EL (cell line): Measurements from ENCODE around the gene KATNAL2.

Experiments
- DNase-seq: peaks from one replicate; pipeline ENCODE4 v3.0.0-alpha.2; 2016

KATNAL2 gene

DNA sequence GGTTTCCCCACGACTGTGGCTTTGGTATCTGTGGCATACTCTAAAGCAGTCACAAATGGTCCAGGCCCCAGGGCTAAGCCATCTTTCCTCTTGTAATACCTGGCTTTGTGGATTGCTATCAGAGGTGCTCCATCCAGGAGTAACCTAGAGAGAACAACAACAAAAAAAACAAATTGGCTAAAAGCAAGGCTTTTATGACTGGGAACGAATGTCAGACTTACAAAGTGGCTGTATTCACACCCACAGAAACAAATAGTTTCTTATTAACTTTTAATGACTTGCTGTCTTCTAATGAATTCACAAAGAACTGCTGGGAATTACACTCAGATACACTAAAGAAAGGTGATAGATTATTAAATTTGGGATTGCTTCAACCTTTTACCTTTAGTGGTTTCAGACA lies 197.8 kb downstream of the KATNAL2 start:
- DNase-seq: no peak

DNA sequence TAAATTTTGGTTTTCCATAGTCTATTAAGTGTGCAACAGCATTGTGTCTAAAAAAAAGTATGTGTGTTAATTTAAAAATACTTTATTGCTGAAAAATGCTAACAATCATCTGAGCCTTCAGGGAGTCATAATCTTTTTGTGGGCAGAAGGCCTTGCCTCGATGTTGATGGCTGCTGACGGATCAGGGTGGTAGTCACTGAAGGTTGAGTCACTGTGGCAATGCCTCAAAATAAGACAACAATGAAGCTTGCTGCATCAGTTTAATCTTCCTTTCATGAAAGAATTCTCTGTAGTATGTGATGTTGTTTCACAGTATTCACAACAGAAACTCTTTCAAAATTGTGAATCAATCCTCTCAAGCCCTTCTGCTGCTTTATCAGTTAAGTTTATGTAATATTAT lies 201.6 kb downstream of the KATNAL2 start:
- no peak for DNase-seq

DNA sequence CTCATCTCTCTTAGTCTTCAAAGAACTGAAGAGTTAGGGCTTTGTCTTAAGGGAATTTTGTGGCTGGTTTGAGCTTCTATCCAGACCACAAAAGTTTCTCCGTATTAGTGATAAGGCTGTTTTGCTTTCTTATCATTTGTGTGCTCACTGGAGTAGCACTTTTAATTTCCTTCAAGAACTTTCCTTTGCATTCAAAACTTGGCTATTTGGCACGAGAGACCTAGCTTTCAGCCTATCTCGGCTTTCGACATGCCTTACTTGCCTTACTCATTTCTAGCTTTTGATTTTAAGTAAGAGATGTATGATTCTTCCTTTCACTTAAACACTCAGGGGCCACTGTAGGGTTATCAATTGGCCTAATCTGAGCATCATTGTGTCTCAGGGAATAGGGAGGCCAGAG lies 203.0 kb downstream of the KATNAL2 start:
- DNase-seq: no peak

DNA sequence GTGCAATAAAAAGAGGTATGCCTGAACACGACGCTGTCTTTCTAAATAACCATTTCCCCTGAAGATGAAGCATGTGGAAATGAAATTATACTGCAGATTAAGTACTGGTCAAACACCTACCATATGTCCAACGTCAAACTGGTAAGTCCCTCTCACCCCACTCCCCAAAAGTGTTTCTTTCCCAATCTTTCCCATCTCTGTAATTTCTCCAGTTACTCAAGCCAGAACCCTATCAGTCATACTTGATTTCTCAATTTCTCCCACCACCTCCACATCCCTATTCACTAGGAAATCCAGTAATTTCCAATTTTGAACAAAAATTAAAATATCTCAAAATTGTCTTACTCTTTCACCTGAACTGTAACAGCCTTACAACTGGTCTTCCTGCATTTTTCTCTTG lies 203.7 kb downstream of the KATNAL2 start:
- no peak for DNase-seq

DNA sequence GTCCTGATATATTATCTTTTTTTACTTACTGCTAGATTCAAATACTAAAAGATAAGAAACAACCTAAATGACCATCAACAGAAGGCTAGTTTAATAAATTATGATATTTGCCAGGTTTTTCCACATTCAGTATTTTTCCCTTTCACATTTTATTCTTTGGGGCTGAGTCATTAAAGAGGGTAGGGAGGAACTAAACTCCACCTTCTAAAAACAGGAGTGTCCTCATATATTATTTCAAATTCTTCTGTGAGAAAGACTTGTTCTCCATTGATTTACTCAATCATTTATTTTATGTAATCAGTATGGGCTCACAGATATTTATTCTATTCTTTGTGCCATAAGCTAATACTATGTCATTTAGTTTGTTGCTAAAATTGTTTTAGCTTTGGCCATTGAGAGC lies 223.9 kb downstream of the KATNAL2 start:
- DNase-seq: no peak

DNA sequence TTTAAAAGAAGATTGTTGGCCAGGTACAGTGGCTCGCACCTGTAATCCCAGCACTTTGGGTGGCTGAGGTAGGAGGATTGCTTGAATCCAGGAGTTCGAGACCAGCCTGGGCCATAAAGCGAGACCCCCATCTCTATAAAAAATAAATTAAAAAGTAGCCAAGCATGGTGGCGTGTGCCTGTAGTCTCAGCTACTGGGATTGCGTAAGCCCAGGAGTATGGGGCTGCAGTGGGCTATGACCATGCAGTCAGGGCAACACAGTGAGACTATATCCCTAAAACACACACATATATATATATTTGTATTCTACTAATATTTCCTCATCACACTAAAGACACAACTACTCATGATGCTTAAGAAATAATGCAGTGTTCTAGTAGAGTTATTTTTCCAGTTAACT lies 225.8 kb downstream of the KATNAL2 start:
- no peak for DNase-seq

DNA sequence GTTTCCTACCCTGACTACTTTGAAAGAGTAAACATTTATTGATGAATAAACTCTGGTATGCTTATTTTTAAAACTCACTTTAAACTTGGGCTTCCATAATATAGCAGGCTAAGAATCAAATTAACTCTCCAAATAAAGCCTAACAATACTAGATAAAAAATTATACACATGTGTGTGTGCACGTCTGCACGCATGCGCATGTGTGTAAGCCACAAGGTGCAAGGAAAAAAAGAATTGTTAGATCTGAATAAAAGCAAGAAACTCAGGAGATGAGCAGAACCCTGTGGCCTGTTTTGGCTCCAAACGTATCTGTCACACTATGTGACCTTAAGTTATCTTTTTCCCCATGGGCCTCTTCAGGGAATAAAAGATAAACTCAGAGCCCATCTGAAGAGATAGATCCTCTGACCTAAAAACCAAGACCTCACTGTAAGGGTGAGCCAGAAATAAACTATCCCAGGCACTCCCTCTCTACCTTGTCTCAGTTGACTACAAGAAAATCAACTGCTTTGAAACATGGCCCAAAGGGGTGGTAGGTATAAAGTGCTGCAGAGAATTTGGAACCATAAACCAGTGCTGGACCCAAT lies 226.6 kb downstream of the KATNAL2 start:
- no peak for DNase-seq

DNA sequence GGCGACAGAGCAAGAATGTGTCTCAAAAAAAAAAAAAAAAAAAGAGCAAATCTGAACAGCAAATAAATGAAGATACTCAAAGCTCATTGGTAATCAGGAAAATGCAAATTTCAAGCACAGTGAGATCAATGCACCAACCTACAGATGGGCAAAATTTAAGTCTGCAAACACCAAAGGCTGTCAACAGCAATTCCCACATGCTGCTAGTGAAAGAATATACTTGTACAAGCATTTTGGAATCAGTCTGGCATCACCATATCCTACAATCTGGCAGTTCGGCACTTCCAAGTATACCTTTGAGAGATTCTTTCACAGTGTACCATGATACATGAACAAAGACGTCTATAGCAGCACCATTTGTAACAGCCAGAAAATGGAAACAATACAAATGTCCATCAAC lies 228.8 kb downstream of the KATNAL2 start:
- no peak for DNase-seq

DNA sequence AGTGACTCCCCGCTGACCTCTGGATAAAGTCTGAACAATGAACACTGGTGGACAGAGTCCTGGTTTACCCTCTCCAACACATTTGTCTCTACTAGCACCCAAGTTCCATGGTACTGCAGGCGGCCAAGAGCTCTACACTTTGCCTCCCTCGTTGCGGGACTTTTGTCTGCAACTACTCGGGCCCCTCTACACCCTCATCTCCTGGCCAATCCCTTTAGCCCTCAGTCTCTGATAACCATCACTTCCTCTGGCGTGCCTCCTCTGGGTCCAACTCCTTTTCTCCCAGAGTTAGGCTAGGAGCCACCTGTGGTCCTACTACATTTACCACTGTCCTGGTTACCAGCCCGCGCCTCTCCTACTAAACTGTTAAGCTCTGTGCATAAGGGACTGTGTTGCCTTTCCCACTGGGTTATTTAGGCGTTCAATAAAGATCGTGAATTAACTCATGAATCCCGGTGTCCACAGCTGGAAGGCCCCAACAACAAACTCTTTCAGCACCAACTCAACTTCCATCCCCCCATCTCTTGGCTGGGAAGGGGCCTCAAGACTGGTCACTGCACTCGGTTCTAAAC lies 232.1 kb downstream of the KATNAL2 start:
- DNase-seq: peak; percentile 29

DNA sequence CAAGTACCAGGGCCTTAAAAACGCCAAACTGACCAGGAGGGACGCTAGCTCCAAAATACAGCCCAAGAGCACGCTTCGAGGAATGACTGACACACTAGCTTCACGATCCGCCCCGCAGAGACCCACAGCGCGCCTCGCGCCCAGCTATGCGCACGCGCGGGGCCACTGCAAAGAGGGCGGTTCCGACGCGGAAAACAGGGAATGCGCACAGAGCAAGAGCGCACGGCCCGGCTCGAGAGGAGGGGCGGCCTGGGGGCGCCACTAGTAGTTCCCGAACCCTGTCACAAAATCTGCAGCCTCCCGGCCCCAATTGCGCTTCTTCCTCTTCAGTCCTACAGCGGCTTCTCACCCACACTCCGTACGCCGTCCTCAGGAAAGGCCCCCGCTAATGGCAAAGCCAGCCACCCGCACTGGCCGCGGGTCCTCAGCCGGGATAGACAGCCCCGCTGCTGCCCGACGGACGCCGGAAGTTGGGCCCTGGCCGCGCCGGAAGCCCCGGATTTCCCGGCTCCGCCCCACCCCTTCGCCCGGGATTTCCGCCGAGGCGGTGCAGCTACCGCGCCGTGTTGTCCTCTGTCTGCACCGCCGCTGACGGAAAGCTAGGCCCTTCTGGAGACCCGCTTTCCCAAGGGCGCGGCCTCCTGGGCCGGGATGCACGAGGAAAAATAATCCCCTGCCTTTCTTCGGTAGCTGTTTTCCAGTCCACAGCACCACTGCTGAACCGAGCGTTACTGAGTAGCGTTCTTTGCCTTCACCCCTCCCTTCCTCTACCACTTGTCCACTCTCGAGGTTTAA lies 232.8 kb downstream of the KATNAL2 start, which contains the start of gene HDHD2:
HDHD2 (minus strand) TSS at position 472 of the 795 bp plus-strand sequence. CDS start 14,061 bp downstream, outside the sequence.
- DNase-seq: peak; percentile 80

DNA sequence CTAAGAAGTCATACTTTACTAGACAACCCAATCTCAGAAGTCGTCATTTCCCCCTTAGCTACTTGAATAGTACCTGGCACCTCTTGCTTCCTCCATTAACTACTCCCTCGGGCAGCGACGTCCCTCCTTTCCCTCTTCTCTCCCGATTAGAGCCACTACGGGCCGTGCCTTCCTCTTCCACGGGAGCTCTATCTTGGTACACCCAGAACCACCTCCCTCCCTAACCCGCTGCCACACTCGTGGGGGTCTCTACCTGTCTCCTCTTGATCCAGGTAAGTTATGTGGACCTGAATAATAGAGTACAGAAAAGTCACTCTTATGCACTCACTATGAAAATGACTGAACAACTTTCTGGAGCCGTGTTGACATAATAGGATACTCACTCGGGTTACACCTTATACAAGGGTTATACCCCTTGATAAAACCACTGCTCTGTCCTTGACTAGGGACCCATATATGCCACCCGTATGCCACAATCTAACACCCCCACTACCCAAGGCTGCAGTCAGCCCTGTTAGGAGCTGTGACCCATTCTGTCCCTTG lies 233.5 kb downstream of the KATNAL2 start:
- DNase-seq: no peak

DNA sequence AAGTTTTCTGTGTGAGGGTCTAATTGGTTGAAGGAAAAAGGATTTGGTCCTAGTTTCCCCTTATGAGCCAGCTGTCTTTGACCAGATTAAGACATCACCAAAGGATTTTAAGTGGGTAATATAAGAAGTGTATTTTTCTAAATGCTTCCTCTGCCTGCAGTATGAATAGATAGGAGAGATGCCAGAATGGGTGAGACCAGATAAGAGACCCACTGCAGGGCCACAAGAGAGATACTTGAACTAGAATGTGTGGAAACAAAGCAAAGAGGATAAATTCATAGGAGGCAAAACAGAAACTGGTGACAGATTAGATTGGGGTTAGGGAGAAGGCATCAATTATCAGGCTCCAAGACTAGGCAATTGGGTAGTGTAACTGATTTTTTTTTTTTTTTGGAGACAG lies 234.0 kb downstream of the KATNAL2 start:
- no peak for DNase-seq
